Epithelial cell of esophagus (primary cell): ENCODE results near the gene NUF2.
A peak's percentile ranks its signal among the peaks of the same experiment; 100 is the strongest.

Experiments used
- DNase-seq: peaks from one replicate; pipeline ENCODE4 v3.0.0; 2010; ENCODE audit warnings: low read depth
- H3K4me3 ChIP-seq: 2 replicates; pipeline ENCODE4 v1.5.1; 2011; ENCODE audit warnings: mild to moderate bottlenecking, low read length, control low read depth
- TF ChIP-seq, protein P1 (sequence below): IDR thresholded peaks from 2 replicates; pipeline ENCODE4 v1.5.1; 2011; ENCODE audit warnings: low read depth, mild to moderate bottlenecking, low read length, control low read depth, inconsistent platforms; ENCODE audit not compliant: insufficient read depth; ENCODE audit errors: missing control alignments

NUF2 gene

DNA sequence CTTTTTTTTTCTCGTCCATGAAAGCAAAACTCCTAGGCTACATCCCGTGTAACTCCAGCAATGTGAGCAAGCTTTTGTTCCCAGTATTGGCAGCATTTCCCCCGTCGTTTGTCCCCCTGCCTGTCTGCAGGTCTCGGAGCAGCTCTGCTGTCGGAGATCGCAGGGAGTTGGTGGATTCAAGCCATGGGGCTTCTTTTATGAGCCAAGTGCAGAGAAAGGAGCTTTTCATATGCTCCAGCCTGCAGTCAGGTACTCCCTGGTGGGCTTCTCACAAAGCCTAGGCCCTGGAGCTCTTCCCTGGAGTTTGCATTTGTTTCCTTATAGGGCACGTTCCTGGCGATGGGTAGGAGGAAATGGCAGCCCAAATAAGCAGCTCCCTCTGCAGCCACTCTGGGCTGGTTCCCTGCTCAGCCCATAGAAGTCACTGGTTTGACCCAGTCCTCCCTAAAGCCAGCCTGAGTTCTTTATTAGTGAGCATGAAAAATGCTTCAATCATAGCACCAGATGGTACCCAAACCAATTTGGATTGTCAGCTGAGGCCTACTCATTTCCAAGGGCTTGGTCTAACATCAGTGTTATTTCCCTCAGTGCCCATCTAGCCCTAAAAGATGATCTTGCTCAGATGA lies 78.3 kb downstream of the NUF2 start:
- TF ChIP-seq, protein P1, sequence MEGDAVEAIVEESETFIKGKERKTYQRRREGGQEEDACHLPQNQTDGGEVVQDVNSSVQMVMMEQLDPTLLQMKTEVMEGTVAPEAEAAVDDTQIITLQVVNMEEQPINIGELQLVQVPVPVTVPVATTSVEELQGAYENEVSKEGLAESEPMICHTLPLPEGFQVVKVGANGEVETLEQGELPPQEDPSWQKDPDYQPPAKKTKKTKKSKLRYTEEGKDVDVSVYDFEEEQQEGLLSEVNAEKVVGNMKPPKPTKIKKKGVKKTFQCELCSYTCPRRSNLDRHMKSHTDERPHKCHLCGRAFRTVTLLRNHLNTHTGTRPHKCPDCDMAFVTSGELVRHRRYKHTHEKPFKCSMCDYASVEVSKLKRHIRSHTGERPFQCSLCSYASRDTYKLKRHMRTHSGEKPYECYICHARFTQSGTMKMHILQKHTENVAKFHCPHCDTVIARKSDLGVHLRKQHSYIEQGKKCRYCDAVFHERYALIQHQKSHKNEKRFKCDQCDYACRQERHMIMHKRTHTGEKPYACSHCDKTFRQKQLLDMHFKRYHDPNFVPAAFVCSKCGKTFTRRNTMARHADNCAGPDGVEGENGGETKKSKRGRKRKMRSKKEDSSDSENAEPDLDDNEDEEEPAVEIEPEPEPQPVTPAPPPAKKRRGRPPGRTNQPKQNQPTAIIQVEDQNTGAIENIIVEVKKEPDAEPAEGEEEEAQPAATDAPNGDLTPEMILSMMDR = no peak
- no peak overlapping the region for H3K4me3 ChIP-seq
- no peak for DNase-seq

DNA sequence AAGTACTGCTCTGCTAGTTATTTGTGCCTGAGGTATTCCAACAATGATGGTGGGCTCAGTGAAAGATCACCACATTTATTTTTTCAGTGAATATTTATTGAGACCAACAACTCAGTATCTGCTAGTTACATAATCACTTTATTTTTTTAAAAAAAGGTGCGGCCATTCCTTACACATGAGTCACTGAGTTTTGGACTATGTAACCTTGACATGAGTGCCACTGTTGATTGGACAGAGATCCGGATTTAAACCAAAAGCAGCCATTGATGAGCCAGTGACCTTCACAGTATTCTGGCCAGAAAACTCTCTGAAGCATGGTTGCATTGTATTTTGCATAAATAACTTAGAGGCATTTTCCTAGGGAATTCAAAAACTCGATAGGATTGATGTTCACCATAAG lies 79.5 kb downstream of the NUF2 start:
- no peak overlapping the region for H3K4me3 ChIP-seq
- TF ChIP-seq, protein P1 = no peak
- peak; percentile 29 for DNase-seq
